Adipose tissue (tissue), 3 donors: ENCODE data around the gene ZNF362. TPM values are rescaled to one million over a fixed set of nuclear protein-coding genes. Genes with fewer than 3 reads are reported as not detected.

Source experiments
- H3K27ac ChIP-seq: one replicate; pipeline ENCODE4 v1.5.1; 2013; ENCODE audit warnings: low read depth, low read length
- WGBS, 3 donors: extraction: QIAGEN DNeasy Blood & Tissue Kit; methylation state at CpG; one replicate each; pipeline ENCODE4 v1.1.7; 2013; 5-methylcytosine and 5-hydroxymethylcytosine counted together
- polyA plus RNA-seq, 3 donors: library from polyadenylated mRNA; stranded (reverse); fragments of 200-250 nt; gene quantifications; one replicate each; pipeline ENCODE4 v1.2.3, GENCODE V29; 2013
- donor health status: healthy with polysubstance abuse.
- donor health status: Bipolar disorder and iron deficiency.
- donor health status: healthy.

Gene ZNF362
- polyA plus RNA-seq, 3 donors, result 7.8 to 17.8 (median 14.4) TPM

DNA sequence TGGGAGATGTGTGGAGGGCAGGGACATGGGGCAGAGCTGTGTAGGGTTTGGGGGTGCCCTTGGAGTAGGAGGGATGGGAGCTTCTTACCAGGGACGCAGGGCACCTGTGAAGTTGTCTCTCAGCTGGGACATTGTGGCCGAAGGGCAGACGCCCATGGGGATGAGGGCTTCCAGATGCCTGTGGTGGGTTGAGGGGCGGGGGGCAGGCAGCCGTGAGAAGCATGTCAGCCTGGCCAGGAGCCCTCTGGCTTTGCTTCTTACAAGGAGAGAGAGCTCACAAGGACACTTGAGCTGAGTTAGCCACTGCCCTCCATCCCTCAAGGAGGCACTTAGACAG is 56.1 kb downstream of the ZNF362 start:
- 77 to 91% (median 82%) methylated on average over 5 of the region's 5 CpGs for WGBS, 3 donors
- no peak overlapping the region for H3K27ac ChIP-seq

- no peak overlapping the region for H3K27ac ChIP-seq
- WGBS, 3 donors, result 91 to 94% (median 91%) methylated on average over 9 of the region's 9 CpGs
These were observed 58.1 kb downstream of the ZNF362 start for GRCh38 chr1:33314416-33314815.

GRCh38 chr1:33316601-33317000 is 60.3 kb downstream of the ZNF362 start:
- WGBS, 3 donors, result 80 to 88% (median 86%) methylated on average over 2 of the region's 2 CpGs

GRCh38 chr1:33317354-33317753 is 61.1 kb downstream of the ZNF362 start:
- H3K27ac ChIP-seq, result no peak overlapping the region
- 35 to 82% (median 38%) methylated on average over 1 of the region's 1 CpG for WGBS, 3 donors

More at GRCh38 chr1:33316601-33317000, 60.3 kb downstream of the ZNF362 start:
- no peak overlapping the region for H3K27ac ChIP-seq

DNA sequence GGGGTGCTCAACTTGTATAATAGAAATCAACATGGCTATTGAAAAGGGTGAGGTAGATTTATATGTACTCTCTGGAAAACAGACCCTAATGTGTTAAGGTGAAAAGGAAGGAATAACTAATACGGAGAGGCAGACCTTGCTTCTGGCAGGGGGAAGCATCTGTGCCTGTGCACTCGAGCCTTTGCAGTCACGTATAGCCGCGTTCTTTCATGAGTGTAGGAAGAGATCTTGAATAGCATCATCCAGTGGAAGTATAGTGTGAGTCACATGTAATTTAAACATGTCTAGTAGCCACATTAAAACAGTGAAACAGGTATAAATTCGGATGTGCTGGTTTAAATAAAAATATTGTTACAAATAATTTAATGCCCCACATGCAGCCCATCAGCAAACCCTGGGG is 61.7 kb downstream of the ZNF362 start:
- H3K27ac ChIP-seq, result no peak overlapping the region
- WGBS, 3 donors, result 57 to 63% (median 60%) methylated on average over 6 of the region's 6 CpGs

GRCh38 chr1:33319186-33319948 is 63.1 kb downstream of the ZNF362 start:
- WGBS, 3 donors, result 88 to 92% (median 91%) methylated on average over 9 of the region's 9 CpGs
- H3K27ac ChIP-seq, result no peak overlapping the region

DNA sequence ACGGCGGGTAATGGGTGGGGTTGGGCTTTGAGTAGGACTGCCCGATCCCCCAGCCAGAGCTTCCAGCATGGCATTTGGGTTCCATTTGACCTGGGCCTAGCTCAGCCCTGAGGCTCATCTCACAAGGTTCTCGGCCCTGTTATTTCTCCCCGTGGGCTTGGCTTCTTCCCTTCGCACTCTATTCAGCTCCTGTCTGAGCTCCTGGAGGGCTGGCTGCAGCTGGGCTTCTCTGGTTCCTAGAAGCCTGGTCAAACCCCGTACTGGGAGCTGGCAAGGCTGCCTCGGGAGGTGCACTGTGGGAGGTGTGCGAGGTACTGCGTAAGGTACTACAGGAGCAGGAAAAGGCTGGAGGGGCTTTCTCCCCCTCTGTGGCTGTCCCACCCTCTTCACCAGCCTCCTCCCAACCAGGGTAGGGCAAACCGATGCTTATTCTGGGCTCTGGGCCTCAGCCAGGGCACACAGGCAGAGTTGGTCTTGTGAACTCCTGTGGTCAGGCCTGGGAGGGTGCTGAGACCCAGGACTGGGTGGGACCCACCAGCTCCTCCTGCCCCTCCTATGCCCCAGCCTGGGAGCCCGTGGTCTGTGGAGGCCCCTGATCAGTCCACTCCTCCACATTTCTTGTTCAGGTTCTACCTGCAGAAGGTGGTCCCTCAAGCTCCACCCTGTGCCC is 63.8 kb downstream of the ZNF362 start:
- H3K27ac ChIP-seq, result no peak overlapping the region
- WGBS, 3 donors, result 79 to 85% (median 80%) methylated on average over 12 of the region's 12 CpGs

DNA sequence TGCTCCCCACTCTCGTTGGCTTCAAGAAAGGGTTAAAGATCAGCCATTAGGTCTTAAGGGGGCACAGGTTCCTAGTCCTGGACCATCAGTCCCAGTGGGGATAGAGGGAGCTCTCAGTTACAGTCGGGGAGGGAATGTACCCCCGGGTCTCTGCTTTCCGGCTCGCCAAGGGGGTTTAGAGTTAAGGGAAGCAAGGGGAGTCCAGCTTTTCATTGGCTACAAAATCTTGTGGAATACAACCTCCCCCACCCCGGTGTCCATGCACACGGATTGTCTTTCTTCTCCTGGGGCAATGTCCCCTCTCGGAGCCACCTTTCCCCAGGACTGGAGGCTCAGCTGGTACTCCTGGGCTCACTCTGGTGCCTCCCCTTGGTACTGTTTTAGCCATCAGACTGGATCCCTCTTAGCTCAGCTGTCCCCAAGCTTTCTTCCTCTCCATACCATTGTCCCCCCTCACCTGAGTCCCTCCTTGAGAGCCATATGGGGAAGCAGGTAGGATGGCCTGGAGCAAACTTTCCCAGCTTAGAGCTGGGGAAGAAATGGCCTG is 64.4 kb downstream of the ZNF362 start, which contains the start of gene A3GALT2:
TSS of gene A3GALT2 (minus strand) at position 480 of the 547 bp plus-strand sequence. CDS start at position 480, 0 bp downstream.
- no peak within 1 kb of the TSS for H3K27ac ChIP-seq
- 65 to 79% (median 67%) methylated on average over 8 of the region's 8 CpGs for WGBS, 3 donors

DNA sequence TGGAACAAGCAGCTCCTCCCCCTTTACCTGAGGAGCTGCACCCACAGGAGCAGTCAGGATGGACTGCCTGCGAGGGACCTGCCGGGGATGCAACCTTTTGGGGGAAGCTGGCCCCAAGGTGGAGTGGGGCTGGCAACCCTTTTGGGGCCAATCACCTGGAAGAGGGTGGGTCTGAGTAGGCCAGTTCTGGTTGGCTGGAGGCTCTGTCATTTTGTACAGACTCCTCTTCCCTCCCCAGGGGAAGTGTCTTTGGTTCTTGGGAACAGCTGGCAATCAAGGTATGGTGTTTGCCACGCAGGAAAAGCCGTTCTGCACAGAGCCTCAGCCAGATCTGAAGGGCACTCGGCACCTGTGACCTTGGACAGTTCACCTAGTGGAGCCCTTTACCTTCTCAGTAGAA is 64.9 kb downstream of the ZNF362 start:
- 56 to 90% (median 89%) methylated on average over 5 of the region's 5 CpGs for WGBS, 3 donors
- H3K27ac ChIP-seq, result no peak overlapping the region

DNA sequence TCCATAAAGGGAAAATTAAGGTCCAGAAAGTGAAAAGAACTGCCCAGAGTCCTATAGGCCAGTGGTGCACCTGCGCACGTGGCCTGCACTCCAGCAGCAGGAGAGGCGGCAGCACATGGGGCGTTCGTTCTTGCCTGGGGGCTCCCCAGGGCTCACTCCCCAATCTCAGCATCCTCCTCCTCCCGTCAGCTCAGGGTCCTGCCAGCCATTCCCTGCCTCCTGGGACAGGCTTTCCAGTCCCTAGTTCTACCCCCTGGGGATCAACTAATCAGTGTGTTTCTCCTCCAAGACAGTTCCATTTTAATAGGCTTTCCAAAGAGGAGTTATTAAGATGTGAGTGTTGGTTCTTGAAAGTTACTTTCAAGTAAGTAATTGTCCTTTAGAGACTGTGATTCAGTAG is 65.8 kb downstream of the ZNF362 start:
- WGBS, 3 donors, result 76 to 85% (median 77%) methylated on average over 6 of the region's 6 CpGs
- no peak overlapping the region for H3K27ac ChIP-seq

- 85 to 88% (median 86%) methylated on average over 10 of the region's 10 CpGs for WGBS, 3 donors
- no peak overlapping the region for H3K27ac ChIP-seq
These were observed 66.7 kb downstream of the ZNF362 start for GRCh38 chr1:33322870-33323585.

- no peak overlapping the region for H3K27ac ChIP-seq
- 74 to 85% (median 78%) methylated on average over 14 of the region's 14 CpGs for WGBS, 3 donors
These were observed 67.6 kb downstream of the ZNF362 start for GRCh38 chr1:33323663-33324477.

DNA sequence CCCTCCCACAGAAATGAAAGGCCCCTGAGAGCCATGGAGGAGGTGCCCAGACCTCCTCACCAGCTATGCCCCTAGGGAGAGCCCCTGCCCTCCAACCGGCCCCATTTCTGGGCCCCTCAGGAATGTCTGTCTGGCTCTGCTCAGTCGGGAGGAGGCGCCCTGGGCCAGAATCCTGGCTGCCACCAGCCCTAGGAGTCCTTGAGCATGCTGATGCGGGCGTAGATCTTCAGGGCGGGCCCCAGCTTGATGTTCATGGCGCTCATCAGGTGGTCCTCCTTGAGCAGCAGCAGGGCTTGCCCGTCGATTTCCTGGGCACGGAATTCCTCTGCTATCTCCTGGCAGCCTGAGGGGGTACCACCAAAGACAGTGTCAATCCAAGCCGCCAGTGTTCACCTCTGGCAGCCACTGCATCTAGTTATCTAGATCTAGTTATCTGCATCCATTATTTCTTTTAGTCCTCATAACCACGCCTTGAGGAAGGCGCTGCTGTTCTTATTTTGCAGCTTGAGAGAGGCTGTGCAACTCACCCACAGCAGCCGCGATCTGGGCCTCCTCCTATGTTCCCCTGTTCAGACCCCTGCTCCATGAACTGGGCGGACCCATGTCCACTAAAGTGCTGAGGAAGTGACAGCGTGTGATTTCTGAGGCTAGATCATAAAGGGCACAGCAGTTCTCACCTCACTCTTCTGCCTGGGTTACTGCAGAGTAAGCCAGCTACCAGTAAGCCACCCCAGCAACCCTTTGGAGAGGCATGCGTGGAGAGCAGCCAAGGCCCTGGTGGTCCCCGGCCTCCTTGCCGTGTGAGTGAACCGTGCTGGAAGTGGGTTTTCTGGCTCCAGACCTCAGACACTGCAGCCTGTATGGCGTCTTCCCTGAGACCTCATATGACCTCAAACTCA is 68.6 kb downstream of the ZNF362 start:
- H3K27ac ChIP-seq, result no peak overlapping the region
- WGBS, 3 donors, result 76 to 80% (median 80%) methylated on average over 22 of the region's 22 CpGs

DNA sequence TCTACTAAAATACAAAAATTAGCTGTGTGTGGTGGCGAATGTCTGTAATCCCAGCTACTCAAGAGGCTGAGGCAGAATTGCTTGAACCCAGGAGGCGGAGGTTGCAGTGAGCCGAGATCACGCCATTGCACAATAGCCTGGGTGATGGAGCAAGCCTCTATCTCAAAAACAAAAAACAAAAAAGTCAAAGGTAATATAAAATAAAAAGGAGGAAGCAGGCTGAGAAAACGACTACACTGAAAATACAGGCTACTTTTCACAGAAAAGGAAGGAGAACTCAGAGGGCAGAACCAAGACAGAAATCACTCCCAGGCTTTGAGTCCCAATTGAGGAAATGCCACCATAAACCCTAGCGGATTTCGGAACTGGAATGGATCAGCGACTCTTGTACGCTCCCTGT is 70.5 kb downstream of the ZNF362 start:
- no peak overlapping the region for H3K27ac ChIP-seq
- WGBS, 3 donors, result 55 to 89% (median 59%) methylated on average over 9 of the region's 9 CpGs

- WGBS, 3 donors, result 49 to 56% (median 54%) methylated on average over 9 of the region's 9 CpGs
- no peak overlapping the region for H3K27ac ChIP-seq
These were observed 71.5 kb downstream of the ZNF362 start for GRCh38 chr1:33327587-33328325.

- H3K27ac ChIP-seq, result no peak overlapping the region
- WGBS, 3 donors, result 92 to 98% (median 95%) methylated on average over 12 of the region's 12 CpGs
These were observed 72.5 kb downstream of the ZNF362 start for GRCh38 chr1:33328817-33329216.
